T-helper 2 cell (primary cell): ENCODE data around the gene LSM7.

ENCODE experiments used
- DNase-seq, 5 experiments: peaks; one replicate each; pipeline versions ENCODE4 v3.0.0 to v3.0.0-alpha.2; 2012 to 2022
- total RNA-seq, 2 donors: gene quantifications; one replicate each; lab custom pipeline; 2026; lab: John Stamatoyannopoulos, UW

Gene LSM7
- total RNA-seq, result 29.3 to 33.9 reads per million in 2 donors

GRCh38 chr19:2328401-2329148, at the start of gene LSM7, which contains the start of gene SPPL2B:
Gene LSM7, minus strand, starts transcription at chr19:2328586. Its CDS starts 20 bp downstream, at chr19:2328566.
Gene SPPL2B, plus strand, starts transcription at chr19:2328684. Its CDS starts 26 bp downstream, at chr19:2328710.
- DNase-seq, result peak; percentile 85 to 94 (median 89)

- no peak for DNase-seq
Observed at GRCh38 chr19:2376784-2377519, 48.6 kb upstream of the LSM7 start.

GRCh38 chr19:2375353-2376121, 47.2 kb upstream of the LSM7 start:
- no peak for DNase-seq

- DNase-seq, result no peak
Observed at GRCh38 chr19:2374808-2375207, 46.4 kb upstream of the LSM7 start.

- DNase-seq, result no peak
Observed at GRCh38 chr19:2372076-2372612, 43.8 kb upstream of the LSM7 start.

GRCh38 chr19:2371656-2372055, 43.3 kb upstream of the LSM7 start:
- DNase-seq, result no peak

- DNase-seq, result no peak
Observed at GRCh38 chr19:2365201-2365970, 37.0 kb upstream of the LSM7 start.

GRCh38 chr19:2363419-2363818, 35.0 kb upstream of the LSM7 start:
- no peak for DNase-seq

- DNase-seq, result no peak
Observed at GRCh38 chr19:2362970-2363300, 34.5 kb upstream of the LSM7 start.

- peak in 1 of 5 experiments; percentile 18 for DNase-seq
Observed at GRCh38 chr19:2362046-2362969, 33.9 kb upstream of the LSM7 start.

GRCh38 chr19:2361246-2362045, 33.1 kb upstream of the LSM7 start:
- DNase-seq, result no peak

GRCh38 chr19:2360833-2361232, 32.4 kb upstream of the LSM7 start:
- no peak for DNase-seq

- no peak for DNase-seq
Observed at GRCh38 chr19:2359992-2360685, 31.8 kb upstream of the LSM7 start, which contains the start of gene TMPRSS9. Gene TMPRSS9, plus strand, starts transcription at chr19:2360265. Its CDS starts 29,521 bp downstream, at chr19:2389786.

- no peak for DNase-seq
Observed at GRCh38 chr19:2358548-2359173, 30.3 kb upstream of the LSM7 start.

- no peak for DNase-seq
Observed at GRCh38 chr19:2357279-2358206, 29.2 kb upstream of the LSM7 start.

- no peak for DNase-seq
Observed at GRCh38 chr19:2356036-2356646, 27.8 kb upstream of the LSM7 start.
